ENCODE results near the gene PLPP4. TPM values are rescaled to one million over a fixed set of nuclear protein-coding genes. Genes with fewer than 3 reads are reported as not detected.

The PLPP4 gene
- total RNA-seq, 1 experiment from 2014 or later: not detected

GRCh38 chr10:120572307-120572706 lies 115.3 kb downstream of the PLPP4 start:
- Histone ChIP-seq H3K9ac (ENCODE audit: extremely low read depth, insufficient read length, low read length) (no peak overlapping the region), H3T11ph (ENCODE audit: low read length) (no peak overlapping the region), H3K4me2 (ENCODE audit: insufficient read depth, insufficient read length, low read length) (no peak overlapping the region), H4K5ac (ENCODE audit: insufficient read length, low read depth, low read length) (no peak overlapping the region), H2BK120ac (ENCODE audit: low read depth, low read length, poor library complexity, severe bottlenecking) (no peak overlapping the region), H3K4me1 (ENCODE audit: insufficient read depth, low read length) (no peaks in the 10 kb centered on the region), H3K14ac (ENCODE audit: insufficient read depth, low read length) (no peak overlapping the region), H4K91ac (ENCODE audit: insufficient read length, low read depth, low read length) (no peak overlapping the region), H3K27me3 (ENCODE audit: insufficient read depth, low read length) (no peaks in the 10 kb centered on the region; the same call in 1 of the 2 replicates), H3K79me2 (ENCODE audit: insufficient read depth, low read length) (no peaks in the 10 kb centered on the region), H2BK12ac (ENCODE audit: insufficient read length, low read depth, low read length) (no peak overlapping the region), H2BK20ac (ENCODE audit: low read depth, low read length, poor library complexity, severe bottlenecking) (no peak overlapping the region), H3K23me2 (ENCODE audit: insufficient read length, low read depth, low read length, poor library complexity, severe bottlenecking) (no peaks in the 10 kb centered on the region), H2AK5ac (ENCODE audit: insufficient read length, low read length) (no peak overlapping the region), H3K79me1 (ENCODE audit: insufficient read depth, low read depth, low read length, poor library complexity, severe bottlenecking) (no peaks in the 10 kb centered on the region), H3K56ac (ENCODE audit: insufficient read length, low read depth, low read length) (no peak overlapping the region), H4K20me1 (ENCODE audit: control insufficient read depth, insufficient read depth, insufficient read length) (no peaks in the 10 kb centered on the region), H2BK15ac (ENCODE audit: low read depth, low read length) (no peak overlapping the region), H3K27ac (ENCODE audit: insufficient read length, low read depth, low read length) (no peak overlapping the region), H2BK5ac (ENCODE audit: insufficient read length, low read length) (no peak overlapping the region), H3K18ac (ENCODE audit: insufficient read length, low read depth, low read length) (no peak overlapping the region), H3K23ac (ENCODE audit: insufficient read length, low read depth, low read length) (no peak overlapping the region), H4K8ac (replicated peaks; ENCODE audit: insufficient read length, low read depth, low read length) (no peak overlapping the region), H3K9me3 (ENCODE audit: control insufficient read depth, low read depth, low read length) (no peaks in the 10 kb centered on the region), H3K4ac (ENCODE audit: low read depth, low read length) (no peak overlapping the region), H2AFZ (ENCODE audit: low read length) (no peak overlapping the region)
- Mint-ChIP-seq H3K27me3 (ENCODE audit: low read depth) (peaks cover 5% of the 10 kb centered on the region; the same call in 1 of the 2 replicates), H3K4me1 (peaks cover 12 to 13% of the 10 kb centered on the region in 2 experiments), H3K4me3 (no peak overlapping the region), H3K36me3 (ENCODE audit: insufficient read depth in 1 of 3, low read depth in 3 of 3) (no peaks in the 10 kb centered on the region), H3K9me3 (no peaks in the 10 kb centered on the region), H3K27ac (no peak overlapping the region)
- WGBS (ENCODE audit: extremely low coverage, insufficient read length, low lambda C conversion rate): no CpG with 5 or more reads among the region's 1 CpG
- no peak for DNase-seq
- no peak for TF ChIP-seq CTCF (conservative IDR thresholded peaks at IDR 0.05)

Data from H9 (cell line).